NCI-H226 (cell line): ENCODE results near the gene SIGLEC11.
"Not testable (repeated sequence)": the region's sequence is repeated elsewhere in the genome, so short reads cannot be mapped to it uniquely, and the experiment has no call there.

Experiments
- DNase-seq: peaks from one replicate; pipeline ENCODE4 v3.0.0-alpha.2; 2015

SIGLEC11 gene

DNA sequence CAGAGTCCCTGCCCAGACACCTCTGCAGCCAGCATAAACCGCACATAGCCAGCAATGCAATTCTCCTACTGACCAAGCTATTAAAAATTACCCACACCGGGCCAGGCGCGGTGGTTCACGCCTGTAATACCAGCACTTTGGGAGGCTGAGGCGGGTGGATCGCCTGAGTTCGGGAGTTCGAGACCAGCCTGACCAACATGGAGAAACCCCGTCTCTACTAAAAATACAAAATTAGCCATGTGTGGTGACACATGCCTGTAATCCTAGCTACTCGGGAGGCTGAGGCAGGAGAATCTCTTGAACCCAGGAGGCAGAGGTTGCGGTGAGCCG is 36.1 kb downstream of the SIGLEC11 start:
- DNase-seq, result not testable (repeated sequence)

DNA sequence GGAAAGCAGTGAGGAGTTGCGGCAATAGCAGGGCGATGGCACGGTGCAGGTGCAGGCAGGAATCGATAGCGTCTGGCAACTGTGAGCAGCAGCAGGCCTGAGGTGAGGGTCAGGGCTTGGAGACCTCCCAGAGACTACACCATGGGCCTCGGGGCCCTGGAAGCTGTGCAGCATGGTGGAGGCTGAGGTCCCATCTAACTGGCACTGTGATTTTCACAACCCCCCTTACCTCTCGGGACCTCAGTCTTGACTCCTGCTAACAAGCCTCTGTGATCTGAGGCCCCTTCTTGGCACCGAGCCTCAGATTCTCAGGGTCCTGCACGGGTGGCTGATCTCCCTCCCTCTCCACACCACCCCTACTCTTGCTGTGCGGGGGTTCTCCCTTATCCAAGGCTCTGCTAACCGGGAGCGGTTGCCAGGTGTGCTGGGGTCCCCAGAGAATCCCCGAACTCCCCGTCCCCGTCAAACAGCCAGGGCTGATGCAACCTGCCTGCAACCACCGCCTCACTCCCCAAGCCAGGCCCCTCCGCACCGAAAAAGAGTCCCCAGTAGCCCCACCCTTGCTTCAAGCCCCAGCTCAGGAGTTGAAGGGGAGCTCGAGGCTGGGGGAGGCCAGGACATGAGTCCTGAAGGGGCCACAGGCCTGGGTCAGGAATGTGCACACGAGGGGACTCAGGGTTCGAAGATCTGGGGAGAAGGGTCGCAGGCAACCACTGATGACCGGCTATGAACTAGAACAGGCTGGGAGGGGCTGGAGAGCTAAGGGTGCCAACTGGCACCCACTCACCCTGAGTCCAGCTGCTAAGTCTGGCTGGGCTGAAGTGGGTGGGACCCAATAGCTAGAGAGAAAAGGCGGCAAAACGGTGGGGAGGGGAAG is 36.7 kb downstream of the SIGLEC11 start:
- DNase-seq, result no peak

DNA sequence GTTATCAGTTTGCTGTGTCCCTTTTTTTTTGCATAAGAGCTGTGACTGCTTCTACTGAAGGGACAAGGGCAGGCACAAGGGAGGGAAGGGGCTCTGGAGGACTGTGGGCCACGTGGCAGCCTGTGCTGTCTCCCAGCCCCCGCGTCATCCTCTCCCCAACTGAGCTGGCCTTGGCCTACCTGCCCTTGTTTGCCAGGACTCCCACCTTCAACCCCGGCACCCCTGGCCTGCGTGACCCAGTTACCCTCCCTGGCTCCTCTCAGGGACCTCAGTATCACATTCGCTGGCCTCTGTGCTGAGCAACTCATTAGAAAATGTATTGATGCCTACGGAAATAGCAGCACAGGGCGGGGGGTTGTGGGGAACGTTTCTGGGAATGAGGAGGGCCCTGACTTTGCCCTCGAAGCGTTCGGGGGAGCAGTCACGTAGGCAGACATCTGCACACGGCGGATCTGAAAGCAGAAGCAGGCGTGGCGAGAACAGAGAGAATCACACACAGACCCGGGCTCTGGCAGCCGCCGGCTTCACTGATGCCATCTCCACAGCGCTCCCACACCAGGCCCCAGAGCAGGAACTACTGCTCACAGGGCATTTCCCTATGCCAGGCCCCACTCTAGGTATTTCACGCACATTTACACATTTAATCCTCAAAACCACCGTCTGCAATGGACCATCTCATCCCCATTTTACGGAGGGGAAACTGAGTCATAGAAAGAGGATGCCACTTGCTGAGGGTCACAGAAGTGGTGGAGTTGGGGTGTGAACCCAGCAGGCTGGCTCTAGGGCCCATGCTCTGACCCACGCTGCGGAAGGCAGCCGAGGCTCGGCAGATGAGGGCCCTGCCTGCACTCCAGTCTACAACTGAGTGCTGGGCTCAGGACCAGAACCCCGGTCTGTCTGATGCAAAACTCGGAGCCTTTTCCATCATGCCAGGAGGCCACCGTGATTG is 37.6 kb downstream of the SIGLEC11 start:
- no peak for DNase-seq

DNA sequence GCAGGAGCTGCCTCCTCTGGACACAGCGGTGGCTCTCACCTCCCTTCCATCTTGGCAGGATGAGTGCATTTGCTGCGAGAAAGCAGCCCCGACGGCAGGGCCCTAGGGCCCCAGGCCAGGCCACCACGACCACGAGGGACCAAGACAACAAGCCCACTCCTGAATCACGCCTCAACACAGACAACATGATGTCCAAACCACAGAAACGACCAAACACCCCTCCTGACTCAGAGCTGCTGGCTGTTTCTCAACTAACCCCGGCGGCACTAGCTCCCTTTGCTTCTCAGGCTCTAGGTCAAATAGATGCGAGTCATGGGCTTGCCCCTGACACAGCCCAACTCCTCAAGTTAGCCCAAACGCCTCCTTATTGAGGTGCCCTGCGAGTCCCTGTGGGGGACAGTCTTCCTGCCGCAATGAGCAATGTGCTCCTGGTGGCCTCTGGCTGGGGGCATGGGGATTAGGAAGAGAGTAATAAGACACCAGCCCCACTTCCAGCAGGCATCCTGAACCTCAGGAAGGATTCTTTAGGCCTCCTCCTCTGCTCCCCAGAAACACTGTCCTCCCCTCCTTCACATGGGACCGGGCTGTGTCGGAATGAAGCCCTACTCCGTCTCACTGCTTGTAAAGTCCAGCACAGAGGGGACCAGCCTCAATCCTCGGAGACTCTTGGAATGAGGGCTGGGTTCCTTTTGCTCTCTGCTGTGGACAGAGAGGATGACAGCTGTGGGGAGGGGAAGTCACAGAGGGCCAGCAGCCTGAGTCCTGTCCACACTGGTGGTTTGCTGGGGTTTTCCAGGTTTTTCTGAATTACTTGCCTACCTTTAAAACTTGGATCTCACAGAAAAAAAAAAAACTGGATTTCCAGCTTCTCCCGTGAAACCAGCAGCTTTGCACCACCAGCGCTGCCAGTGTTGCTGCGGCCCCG is 38.8 kb downstream of the SIGLEC11 start:
- no peak for DNase-seq

DNA sequence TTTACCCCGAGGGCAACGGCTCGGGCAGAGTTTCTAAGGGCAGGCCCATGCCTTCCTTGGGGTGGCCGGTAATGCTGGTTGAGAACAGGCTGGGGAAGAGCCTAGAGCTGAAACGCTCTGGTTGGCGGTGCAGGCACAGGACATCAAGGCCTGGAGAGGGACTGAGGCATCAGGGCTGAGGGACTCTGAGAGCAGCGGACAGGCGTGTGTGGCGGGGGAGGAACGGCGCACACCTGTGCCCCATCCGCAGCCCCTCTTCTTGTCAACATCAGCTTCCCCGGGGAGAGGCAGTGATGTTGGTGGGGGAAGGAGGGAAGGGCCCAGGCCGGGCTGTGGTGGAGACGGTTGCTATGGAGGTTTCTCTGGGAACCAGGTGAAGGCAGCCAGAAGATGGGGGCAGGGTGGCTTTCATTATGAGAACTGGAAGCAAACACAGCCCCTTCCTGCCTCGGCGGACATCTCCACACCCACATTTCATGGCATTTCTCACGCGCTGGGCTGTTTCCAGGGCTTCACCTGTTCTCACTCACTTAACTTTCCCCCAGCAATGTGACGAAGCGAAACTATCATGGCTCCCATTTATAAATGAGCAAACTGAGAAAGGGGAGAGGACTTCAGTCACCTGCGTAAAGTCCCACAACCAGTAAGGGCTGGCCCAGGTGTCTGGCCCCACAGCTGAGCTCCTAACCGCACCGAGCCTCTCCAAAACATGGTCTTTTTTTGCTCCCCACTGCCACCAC is 40.2 kb downstream of the SIGLEC11 start:
- DNase-seq, result no peak

DNA sequence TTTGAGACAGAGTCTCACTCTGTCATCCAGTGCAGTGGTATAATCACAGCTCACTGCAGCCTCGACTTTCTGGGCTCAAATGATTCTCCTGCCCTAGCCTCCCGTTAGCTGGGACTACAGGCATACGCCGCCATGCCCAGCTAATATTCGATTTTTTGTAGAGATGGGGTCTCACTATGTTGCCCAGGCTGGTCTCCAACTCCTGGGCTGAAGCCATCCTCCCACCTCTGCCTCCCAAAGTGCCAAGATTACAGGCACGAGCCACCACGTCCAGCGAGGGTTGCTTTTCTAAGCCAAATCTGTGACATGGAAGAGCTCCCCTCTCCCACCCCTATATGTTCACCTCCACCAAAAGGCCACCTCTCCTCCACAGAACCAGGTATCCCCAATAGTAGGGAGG is 42.9 kb downstream of the SIGLEC11 start:
- DNase-seq, result no peak

DNA sequence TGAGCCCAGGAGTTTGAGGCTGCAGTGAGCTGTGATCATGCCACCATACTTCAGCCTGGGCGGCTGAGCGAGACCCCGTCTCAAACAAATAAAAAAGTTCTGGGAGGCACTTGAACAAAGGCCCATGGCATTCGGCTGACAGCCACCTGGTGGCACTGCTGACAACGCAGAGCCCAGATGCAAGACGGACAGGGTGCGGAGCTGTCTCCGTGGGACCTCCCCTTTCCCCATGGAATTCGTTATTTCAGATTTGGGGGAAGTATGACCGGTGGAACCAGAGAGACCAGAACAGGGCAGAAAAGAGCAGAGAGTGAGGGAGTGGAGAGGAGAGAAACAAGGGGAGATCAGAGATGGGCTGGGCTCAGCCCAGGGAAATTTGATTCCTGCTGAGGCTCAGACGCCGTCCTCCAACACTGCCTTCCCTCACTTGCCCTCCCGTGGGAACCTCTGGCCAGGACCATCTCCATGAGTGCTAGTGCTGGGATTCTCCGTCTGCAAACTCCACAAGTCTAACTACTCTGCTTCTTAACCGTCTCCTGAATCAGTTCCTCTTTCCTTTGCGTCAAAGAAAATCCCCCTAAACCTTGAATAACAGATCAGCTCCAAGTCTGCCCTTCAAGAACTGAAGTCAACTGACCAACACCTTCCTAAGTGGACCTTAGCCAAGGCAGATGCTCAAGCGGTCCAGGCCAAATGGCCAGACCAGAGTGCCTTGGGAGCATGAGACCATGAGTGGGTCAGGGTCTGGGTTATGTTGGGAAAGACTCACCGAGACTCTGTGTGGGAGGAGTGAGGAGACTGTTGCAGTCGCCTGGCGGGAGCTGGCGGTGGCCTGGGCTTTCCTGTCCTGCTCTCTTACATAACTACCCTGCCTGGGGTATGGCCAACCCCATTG is 43.9 kb downstream of the SIGLEC11 start:
- no peak for DNase-seq

DNA sequence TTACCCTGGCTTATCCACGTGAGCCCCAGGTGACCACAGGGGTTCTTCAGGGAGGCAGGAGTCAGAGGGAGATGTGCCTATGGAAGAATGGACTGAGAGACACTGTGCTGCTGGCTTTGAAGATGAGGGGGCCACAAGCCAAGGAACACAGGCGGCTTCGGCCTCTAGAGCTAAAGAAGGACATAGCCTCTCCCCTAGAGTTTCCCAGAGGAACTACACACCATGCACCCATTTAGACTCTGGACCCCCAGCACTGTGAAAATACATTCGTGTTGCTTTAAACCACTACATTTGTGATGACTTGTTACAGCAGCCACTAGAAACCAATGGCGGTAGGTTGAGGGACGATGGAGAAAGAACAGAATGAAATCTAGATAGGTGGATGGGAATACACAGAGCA is 45.7 kb downstream of the SIGLEC11 start:
- DNase-seq, result no peak

DNA sequence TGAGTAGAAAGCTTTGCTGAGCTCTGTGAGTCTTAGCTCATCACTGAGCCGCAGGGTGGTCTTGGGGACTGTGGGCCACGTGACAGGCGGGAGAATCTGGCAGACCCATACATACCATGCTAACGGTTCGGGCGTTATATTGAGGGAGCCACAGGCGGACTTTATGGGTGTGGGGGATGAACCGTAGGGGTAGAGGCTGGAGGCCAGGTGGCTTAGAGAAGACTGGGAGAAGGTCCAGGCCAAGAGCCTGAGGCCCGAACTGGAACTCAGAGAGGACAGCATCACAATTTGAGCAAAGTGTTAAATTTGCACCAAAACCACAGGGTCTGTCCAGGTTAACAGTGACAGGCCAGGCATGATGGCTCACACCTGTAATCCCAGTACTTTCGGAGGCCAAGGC is 47.3 kb downstream of the SIGLEC11 start:
- no peak for DNase-seq

DNA sequence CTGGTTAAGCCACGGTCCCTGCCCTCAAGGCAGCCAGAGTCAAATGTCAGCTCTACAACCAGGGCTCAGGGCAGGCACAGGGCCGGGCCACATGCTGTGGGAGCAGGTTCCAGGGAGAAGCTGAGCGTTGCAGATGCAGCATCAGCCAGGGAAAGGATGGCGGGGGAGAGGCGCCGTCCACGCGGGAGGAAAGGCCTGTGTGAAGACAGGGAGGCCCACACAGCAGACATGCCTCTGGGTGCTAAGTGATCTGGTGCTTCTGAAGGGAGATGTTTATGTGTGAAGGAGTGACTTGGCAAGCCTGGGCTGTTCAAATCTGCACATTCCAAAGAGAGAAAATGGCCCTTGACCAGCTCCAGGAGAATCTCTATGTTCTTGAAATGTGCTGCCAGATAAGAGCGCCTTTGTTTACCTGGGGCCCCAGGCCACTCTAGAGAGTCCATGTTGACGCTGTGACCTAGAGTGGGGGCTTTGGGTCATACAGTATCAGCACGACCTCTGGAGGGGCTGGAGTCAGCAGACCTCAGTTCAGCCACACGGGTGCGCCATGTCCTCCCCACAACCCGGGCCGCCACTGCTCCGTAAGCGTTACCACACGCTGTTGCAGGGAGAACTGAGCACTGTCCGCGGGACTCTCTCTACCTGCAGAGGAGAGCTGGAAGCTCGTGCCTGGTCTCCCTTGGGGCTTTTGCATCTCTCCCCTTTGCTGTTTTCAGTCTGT is 47.8 kb downstream of the SIGLEC11 start:
- no peak for DNase-seq

DNA sequence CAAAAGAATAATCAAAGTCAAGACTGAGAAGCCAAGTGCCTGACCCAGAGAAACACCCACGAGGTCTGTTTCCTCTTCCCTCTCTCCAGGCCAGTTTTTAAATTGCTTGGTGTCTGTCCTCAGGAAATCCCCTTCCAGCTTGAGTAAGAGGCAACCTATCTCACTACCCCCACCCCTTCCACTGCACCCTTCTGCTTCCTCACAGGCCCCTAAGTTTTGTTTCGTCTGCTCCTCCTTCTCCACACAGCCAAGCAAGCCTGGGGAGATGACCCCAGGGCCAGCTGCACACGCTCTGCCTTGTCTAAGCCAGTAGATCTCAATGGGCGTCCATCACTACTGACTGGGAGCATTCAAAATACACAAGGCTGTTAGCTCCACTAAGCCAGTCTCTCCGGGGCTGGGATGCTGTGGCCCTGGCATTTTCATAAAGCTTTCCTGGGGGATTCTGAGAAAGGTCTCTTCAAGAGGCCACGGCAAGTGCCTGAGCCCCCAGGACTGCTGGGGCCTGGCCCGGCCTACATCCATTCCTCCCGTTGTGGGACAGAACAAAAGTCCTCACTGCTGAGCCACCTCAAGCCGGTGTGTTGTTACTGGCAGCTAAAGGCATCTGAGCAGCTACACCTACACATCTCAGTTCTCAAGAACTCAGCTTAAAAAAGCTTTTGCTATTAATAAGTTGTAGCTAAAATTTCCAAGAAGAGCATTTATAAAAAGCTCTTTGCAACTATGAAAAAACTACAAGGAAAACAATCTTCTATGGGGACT is 49.4 kb downstream of the SIGLEC11 start:
- DNase-seq, result no peak

DNA sequence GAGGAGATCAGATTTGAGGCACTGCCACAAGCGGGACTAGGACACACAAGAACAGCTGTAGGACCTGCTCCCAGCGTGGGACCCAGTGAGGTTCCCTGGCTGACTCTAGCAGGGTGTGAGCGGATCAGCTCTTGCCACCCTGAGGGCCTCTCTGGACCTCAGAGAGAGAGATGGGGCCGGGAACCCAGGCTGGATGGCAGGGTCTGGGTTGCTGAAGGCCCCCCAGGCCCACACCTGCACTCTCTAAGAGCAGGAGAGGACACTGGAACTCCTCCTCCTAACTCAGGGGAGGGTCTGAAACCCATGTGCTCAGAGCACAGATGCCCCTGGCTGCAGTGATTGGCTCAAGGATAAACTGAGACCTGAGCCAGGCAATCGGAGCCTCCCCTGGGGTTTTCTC is 50.8 kb downstream of the SIGLEC11 start:
- no peak for DNase-seq

DNA sequence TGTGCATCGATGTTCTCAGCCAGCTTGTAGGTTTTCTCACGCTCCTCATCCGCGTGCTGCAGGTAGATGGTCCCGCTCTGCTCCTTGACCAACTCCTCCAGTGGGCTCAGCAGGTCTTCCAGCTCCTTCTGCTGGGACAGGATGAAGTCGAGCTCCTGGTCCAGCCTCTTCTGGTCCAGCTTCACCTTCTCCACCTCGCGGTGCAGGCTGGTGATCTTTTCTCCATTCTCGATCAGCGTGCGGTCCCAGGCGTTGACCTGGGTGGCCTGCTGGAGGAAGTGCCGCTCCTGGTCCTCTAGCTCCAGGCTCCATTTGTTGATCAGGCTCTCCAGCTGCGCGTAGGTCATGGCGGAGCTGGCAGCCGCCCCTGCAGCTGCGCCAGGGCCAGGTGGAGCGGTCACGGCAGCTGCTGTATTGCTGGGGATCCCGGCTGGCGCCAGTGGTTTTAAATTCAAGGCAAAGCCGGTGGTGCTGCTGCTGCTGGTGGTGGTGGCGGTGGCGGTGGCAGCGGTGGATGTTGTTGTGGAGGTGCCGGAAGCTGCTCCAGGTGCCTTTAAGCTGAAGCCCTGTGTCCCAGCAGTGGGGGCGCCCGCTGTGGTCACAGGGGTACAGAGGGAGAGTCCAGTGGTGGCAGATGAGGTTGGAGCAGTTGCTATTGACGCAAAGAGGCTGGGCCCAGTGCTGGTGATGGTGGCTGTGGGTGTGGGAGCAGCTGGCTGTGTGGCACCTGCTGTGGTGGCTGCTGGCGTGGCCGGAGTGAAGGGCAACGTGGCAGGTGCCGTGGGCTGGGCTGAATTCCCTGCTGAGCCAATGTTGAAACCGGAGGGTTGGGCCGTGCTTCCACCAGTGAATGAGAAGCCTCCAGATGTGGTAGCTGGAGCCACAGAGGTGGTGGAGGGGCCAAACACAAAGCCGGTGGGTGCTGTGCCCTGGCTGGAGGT is 52.2 kb downstream of the SIGLEC11 start:
- DNase-seq, result no peak

DNA sequence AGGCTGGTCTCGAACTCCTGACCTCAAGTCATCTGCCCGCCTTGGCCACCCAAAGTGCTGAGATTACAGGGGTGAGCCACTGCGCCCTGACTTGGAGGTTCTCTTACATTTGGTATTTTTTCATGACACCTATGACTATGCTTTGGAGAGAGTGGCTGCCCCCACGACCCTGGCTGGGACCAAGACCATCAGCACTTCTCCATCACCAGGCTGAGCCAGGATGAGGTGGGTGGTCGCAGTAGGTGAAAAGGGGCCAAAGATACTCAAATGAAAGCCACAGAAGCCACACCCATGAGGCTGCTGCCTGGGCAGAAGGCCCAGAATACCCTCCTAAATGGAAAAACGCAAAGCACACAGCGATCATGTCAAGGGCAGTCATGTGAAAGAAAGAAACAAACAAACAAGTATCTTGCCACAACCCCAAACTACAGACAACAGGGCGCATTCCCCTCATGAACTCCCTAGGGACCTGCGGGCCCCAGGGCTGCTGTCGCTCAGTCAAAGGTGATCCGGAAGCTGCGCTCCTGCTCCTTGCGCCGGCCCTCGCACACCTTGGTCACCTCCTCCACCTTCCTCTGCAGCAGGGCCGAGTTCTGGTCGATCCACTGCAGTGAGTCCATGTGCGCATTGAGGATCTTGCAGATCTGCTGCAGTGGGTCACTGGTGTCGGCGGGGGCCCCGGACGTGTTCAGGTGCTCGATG is 53.1 kb downstream of the SIGLEC11 start:
- DNase-seq, result no peak

DNA sequence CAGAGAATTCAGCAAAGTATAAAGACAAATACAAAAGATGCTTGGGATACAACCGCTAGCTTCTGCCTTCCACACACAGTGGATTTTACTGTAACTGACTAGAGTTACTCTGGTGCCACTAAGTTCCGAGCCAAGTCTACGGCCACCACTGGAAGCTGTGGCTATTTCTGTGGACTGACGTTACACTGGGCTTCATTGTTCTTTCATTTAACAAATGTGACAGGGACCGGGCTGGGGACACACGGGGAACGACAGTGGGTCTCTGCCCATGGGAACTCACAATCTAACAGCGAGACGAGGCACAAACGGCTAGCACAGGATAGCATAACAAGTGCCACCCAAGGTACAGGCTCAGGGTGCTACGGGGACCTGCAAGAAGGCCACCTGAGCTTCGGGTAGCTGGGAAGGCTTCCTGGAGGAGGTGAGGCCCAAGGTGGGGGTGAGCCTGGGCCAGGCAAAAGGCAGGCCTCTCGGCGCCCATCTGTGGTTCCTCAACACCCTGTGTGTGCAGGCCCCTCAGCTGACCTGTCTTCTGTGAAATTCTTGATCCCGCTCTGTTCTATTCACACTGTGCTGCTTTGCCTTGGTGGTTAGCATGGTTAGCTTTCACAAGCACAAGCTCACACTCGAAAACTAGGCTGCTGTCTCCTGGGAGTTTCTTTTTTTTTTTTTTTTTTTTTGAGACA is 54.0 kb downstream of the SIGLEC11 start:
- DNase-seq, result no peak

DNA sequence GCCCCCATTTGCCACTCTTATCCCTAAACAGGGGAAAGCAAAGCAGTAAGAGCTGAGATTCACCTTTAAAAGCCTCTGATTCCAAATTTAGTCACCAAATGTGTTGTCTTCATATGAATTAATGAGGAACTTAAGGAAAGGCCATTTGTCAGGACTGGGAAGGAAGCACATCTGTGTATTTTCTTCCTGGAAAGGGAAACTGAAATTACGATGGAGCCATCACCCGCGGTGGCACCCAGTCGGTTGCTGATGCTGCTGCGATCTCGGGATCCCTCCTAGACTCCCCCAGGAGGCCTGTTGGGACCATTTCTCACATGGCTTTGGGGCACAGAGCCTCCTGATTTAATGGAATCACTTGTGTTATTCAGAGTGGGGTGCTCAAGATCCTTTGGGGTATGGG is 56.8 kb downstream of the SIGLEC11 start:
- no peak for DNase-seq
